ENCODE results near the gene SNAPC2. TPM values are rescaled to one million over a fixed set of nuclear protein-coding genes. Genes with fewer than 3 reads are reported as not detected.

SNAPC2 gene
- total RNA-seq, 1 donor from 2014 or later = 16.8 TPM

GRCh38 chr19:7879836-7880235 lies 40.3 kb upstream of the SNAPC2 start:
- H3K9me3 Mint-ChIP-seq = no peaks in the 10 kb centered on the region
- no peak for DNase-seq (ENCODE audit: low spot score in 2 of 2, unreplicated experiment in 2 of 2)
- no peak overlapping the region for H3K27ac Mint-ChIP-seq
- H3K36me3 Mint-ChIP-seq = no peaks in the 10 kb centered on the region
- TF ChIP-seq CTCF (IDR thresholded peaks at IDR 0.05; ENCODE audit: unreplicated experiment) = no peak
- H3K4me1 Mint-ChIP-seq = peaks cover 4% of the 10 kb centered on the region
- H3K4me3 Mint-ChIP-seq = no peak overlapping the region
- H3K27me3 Mint-ChIP-seq (ENCODE audit: low read depth) = peaks cover 16% of the 10 kb centered on the region

- no peak overlapping the region for H3K4me3 Mint-ChIP-seq
- no peaks in the 10 kb centered on the region for H3K36me3 Mint-ChIP-seq
- peaks cover 3% of the 10 kb centered on the region for H3K27me3 Mint-ChIP-seq (ENCODE audit: low read depth)
- H3K9me3 Mint-ChIP-seq = no peaks in the 10 kb centered on the region
- H3K4me1 Mint-ChIP-seq = peaks cover 4% of the 10 kb centered on the region
- H3K27ac Mint-ChIP-seq = no peak overlapping the region
- TF ChIP-seq CTCF (IDR thresholded peaks at IDR 0.05; ENCODE audit: unreplicated experiment) = no peak
- DNase-seq (ENCODE audit: low spot score in 2 of 2, unreplicated experiment in 2 of 2) = no peak
Observed at GRCh38 chr19:7881910-7882309, 38.2 kb upstream of the SNAPC2 start.

- TF ChIP-seq CTCF (IDR thresholded peaks at IDR 0.05; ENCODE audit: unreplicated experiment) = no peak
- H3K4me3 Mint-ChIP-seq = no peak overlapping the region
- peaks cover 5% of the 10 kb centered on the region for H3K27me3 Mint-ChIP-seq (ENCODE audit: low read depth)
- no peaks in the 10 kb centered on the region for H3K9me3 Mint-ChIP-seq
- H3K27ac Mint-ChIP-seq = no peak overlapping the region
- H3K4me1 Mint-ChIP-seq = no peaks in the 10 kb centered on the region
- no peaks in the 10 kb centered on the region for H3K36me3 Mint-ChIP-seq
- no peak for DNase-seq (ENCODE audit: low spot score in 2 of 2, unreplicated experiment in 2 of 2)
Observed at GRCh38 chr19:7883105-7883504, 37.0 kb upstream of the SNAPC2 start.

GRCh38 chr19:7883796-7884570 lies 36.2 kb upstream of the SNAPC2 start:
- DNase-seq (ENCODE audit: low spot score in 2 of 2, unreplicated experiment in 2 of 2) = no peak
- Mint-ChIP-seq H3K27ac (no peak overlapping the region), H3K9me3 (no peaks in the 10 kb centered on the region), H3K36me3 (no peaks in the 10 kb centered on the region), H3K4me3 (no peak overlapping the region), H3K4me1 (peaks cover 3% of the 10 kb centered on the region), H3K27me3 (ENCODE audit: low read depth) (peaks cover 5% of the 10 kb centered on the region)
- TF ChIP-seq CTCF (IDR thresholded peaks at IDR 0.05; ENCODE audit: unreplicated experiment) = no peak

- no peak for DNase-seq (ENCODE audit: low spot score in 2 of 2, unreplicated experiment in 2 of 2)
- Mint-ChIP-seq H3K27me3 (ENCODE audit: low read depth) (peaks cover 5% of the 10 kb centered on the region), H3K9me3 (no peaks in the 10 kb centered on the region), H3K4me3 (no peak overlapping the region), H3K4me1 (peaks cover 3% of the 10 kb centered on the region), H3K36me3 (no peaks in the 10 kb centered on the region), H3K27ac (no peak overlapping the region)
- no peak for TF ChIP-seq CTCF (IDR thresholded peaks at IDR 0.05; ENCODE audit: unreplicated experiment)
Observed at GRCh38 chr19:7885818-7886217, 34.3 kb upstream of the SNAPC2 start.
